GM19193 (cell line): ENCODE data around the gene SHROOM3.

Source experiments
- POLR2A ChIP-seq: IDR thresholded peaks from 4 replicates; pipeline ENCODE4 v1.6.1; 2011; ENCODE audit not compliant: insufficient read depth, insufficient read length; ENCODE audit errors: extremely low read depth

Gene SHROOM3

DNA sequence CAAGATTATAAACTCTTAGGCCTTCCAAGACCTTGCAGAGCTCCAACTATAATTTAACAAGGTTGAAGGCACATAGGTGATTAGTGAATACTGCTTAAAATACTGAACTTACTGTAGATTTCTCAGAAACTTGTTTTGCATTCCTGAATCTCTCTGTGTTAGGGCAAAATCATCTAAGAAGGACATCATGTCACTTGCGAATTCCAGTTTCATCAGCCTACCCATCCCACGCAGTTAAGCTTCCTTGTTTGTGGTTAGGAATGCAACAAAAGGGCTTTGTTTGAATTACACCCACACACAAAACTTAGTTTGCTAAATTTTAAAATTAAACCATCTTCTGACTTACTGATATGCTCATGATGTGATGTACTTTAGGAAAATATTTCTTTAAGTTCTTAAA lies 288.9 kb downstream of the SHROOM3 start:
- TF ChIP-seq POLR2A: no peak

DNA sequence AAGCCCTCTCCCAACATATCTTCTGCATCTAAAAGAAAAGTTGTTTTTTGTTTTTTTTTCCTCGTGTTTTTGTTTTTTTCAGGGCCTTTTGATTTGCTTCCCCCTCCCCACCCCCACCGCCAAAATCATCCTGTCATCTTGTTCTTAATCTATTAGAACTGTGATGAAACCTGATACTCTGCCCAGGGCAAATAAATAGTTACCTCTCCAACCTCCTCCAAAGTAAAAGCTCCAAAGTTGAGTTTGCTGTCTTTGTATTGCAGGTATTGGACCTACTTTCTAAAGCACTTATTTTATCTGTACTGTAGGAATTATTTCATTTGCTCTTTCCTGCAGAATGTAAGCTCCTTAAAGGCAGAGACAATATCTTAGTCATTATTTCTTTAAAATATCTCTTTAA lies 290.0 kb downstream of the SHROOM3 start:
- no peak for TF ChIP-seq POLR2A

DNA sequence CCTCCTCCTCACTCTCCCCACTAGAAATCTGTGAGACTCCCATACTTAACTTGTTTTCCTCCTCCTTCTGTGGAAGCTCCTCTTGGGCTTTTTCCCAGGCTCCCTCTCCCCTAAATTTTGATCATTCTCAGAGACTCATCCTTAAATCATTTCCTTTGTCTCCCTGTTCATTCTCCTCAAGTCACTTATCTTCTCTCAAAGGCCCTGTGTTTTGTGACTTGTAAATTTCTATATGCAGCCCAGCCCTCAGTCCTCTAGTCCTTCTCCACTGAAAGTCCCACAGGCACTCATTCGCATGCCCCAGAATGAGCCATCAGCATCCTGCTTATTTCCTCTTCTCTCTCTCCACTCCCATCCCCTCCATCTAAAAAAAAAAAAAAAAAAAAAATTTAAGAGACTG lies 291.1 kb downstream of the SHROOM3 start:
- no peak for TF ChIP-seq POLR2A

DNA sequence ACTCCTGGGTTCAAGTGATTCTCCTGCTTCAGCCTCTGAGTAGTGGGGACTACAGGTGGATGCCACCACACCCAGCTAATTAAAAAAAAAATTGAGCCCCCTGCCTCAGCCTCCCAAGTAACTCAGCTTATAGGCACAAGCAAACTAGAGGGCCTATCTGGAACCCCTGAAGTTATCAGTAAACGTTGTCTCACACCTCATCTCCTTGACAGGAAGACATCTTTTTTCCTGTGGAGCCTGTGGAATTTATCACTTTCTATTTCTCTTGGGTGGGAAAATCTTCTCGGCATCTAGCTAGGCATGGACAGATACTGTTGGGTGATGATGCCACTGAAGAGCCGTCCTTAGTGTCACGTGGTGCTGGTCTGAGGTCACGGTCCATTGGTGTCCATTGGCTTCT lies 291.6 kb downstream of the SHROOM3 start:
- no peak for TF ChIP-seq POLR2A

DNA sequence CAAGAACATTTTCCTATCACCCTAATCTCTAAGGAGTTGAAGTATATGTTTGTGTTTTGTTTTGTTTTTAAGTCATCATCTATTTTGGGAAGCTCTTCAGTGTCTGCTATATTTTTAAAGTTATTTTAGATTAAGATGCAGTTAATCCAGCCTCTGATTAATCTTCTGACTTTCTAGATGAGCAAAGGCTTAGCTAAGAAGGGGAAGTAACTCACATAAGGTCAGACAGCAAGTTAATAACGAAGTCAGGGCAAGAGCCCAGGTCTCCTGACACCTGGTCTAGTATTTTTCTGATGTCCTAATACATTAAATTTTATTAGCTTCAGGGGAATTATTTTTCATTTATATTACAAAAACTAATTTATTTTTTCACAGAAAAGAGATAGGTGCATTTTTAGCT lies 294.4 kb downstream of the SHROOM3 start:
- TF ChIP-seq POLR2A: no peak

DNA sequence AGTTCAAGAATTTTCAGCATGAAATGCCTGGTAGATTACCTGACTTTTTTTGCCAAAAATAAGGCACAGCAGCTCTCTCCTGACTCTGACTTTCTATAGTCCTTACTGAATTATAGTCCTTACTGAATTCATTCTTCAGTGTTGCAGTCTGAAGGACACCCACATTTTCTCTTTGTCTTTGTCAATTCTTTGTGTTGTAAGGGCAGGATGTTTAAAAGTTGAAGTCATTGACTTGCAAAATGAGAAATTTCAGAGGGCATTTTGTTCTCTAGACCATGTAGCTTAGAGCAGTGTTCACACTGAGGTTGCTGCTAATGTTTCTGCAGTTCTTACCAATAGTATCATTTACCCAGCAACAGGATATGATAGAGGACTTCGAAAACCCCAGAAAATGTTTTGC lies 295.0 kb downstream of the SHROOM3 start:
- TF ChIP-seq POLR2A: no peak

DNA sequence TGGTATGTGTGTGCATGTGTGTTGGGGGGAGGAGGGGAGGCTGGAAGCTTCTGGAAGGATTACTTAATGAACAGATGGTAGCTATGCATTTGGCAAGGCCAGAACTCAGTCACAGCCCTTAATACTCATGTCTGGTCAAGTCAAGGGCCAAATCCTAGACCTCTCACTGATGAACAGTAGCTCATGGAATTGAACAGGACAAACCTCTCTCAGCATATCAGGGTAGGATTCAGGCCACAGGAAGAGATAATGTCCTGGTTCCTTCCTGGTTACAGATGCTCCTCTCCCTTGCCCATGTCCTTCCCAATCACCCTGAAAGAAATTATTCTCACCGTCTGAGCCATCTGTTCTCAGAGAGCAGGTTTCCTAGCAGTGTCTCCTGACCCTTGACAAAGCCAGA lies 297.2 kb downstream of the SHROOM3 start:
- TF ChIP-seq POLR2A: no peak

DNA sequence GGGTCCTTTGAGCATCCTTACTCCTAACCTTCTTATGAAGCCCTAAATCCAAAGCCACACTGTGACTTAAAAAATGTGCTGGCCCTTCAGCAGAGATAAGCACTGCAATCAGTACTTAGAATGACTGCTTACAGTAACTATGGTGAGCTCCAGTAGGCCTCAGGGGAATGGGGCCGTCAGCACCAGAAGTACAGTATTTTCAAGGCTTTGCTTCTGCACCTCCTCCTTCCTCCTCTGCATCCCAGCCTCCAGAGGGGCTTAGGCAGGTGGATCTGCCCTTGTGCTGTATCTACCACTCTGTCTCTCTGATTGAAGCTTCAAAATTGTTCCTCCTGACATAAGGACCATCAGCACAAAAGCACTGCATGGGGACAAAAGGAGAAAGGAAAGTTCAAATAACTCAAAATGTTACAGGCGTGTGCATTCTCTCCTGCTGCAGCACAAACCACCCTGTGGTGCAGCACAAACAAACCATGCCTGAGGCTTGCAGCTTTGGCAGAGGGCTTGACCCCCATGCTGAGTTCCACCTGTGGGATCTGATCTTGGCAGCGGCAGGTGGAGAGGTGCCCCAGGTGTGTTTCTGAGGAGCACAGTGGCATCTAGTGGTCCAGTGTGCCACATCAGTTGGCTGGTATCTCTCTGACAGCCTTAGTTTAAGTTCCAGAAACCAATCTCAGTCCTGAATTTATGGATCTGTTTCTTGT lies 298.2 kb downstream of the SHROOM3 start:
- TF ChIP-seq POLR2A: no peak

DNA sequence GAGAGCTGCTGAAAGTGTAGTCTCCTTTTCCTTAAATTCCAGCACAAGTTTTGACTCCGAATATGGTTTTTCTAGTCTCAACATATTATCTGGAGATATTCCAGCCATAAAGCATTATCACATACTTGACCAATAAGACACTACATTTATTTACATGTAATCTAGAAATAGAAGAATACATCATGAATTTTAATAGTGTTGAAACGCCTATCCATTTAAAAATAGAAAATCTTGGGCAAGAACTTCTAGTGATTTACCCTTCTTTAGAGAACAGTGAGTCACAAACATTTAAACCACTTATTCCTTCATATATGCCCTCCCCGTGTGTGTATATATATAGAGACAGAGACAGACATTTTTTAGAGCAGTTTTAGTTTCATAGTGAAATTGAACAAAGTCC lies 301.4 kb downstream of the SHROOM3 start:
- no peak for TF ChIP-seq POLR2A

DNA sequence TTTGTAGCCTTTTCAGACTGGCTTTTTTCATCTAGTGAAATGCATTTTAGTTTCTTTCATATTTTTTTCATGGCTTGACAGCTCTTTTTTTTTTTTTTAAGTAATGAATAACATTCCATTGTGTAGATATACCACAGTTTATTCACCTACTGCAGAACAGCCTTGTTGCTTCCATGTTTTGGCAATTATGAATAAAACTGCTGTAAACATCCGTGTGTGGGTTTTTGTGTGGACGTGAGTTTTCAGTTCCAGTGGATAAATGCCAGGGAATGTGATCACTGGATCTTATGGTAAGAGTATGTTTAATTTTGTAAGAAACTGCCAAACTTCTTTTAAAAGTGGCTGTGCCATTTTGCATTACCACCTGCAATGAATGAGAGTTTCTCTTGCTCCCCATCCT lies 302.2 kb downstream of the SHROOM3 start:
- no peak for TF ChIP-seq POLR2A

DNA sequence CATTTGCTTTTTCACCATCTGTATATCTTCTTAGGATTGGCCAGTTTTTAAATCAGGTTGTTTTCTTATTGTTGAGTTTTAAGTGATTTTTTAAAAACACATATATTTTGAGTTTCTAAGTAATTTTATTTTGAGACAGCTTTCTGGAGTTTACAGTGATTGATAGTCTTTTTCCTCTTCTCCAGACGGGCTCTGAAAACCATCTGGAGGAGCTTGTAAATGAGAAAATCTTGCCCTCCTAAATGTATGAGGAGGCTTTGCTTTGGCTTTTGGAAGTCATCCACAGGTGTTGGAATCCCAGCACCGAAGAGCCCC lies 302.7 kb downstream of the SHROOM3 start:
- no peak for TF ChIP-seq POLR2A

DNA sequence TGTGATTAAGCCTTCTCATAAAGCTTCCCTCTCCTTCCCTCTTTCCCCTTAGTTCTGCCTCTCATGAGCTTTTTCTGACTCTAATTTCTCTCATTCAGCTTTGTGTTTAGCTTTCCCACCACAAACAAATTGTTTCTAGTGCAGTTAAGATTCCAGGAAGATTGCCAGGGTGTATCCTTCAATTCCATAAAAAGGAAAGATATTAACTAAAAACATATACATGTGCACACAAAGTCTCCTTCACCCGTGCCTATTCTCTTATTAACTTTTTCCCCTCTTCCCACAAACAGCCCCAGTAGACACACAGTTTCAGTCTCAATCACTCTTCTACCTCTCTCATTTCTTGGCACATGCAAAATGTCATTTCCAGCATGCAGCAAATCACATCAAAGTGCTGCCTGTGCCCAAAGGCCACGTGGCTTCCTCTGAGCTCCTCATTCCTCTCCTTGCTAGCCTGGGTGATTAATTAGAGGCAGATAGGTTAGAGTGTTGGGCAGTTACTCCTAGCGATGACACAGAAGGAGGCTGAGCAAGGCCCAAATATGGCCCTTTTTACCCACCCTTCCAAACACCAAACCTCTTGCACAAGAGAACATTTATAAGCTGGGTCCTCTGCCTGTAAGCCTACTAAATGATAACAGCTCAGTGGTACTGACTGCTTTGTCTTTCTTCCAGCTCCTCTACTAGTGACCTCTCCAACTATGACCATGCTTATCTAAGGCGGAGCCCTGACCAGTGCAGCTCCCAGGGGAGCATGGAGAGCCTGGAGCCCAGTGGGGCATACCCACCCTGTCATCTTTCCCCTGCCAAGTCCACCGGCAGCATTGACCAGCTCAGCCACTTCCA lies 303.3 kb downstream of the SHROOM3 start:
- no peak for TF ChIP-seq POLR2A

DNA sequence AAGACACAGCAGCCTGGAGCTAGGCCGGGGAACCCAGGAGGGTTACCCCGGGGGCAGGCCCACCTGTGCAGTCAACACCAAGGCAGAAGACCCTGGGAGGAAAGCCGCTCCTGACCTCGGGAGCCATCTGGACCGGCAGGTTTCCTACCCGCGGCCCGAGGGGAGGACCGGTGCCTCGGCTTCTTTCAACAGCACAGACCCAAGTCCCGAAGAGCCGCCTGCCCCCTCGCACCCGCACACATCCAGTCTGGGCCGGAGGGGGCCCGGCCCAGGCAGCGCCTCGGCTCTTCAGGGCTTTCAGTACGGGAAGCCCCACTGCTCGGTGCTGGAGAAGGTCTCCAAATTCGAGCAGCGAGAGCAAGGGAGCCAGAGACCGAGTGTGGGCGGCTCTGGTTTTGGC lies 305.2 kb downstream of the SHROOM3 start:
- TF ChIP-seq POLR2A: no peak

DNA sequence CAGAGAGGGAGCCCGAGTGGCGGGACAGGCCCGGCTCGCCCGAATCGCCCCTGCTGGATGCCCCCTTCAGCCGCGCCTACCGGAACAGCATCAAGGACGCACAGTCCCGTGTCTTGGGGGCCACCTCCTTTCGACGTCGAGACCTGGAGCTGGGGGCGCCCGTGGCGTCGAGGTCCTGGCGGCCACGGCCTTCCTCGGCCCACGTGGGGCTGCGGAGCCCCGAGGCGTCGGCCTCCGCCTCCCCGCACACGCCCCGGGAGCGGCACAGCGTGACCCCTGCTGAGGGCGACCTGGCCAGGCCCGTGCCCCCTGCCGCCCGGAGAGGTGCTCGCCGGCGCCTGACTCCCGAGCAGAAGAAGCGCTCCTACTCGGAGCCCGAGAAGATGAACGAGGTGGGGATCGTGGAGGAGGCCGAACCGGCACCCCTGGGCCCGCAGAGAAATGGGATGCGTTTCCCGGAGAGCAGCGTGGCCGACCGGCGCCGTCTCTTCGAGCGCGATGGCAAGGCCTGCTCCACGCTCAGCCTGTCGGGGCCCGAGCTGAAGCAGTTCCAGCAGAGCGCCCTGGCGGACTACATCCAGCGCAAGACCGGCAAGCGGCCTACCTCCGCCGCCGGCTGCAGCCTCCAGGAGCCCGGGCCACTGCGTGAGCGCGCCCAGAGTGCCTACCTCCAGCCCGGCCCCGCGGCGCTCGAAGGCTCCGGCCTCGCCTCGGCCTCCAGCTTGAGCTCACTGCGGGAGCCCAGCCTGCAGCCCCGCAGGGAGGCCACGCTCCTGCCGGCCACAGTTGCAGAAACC lies 306.0 kb downstream of the SHROOM3 start:
- TF ChIP-seq POLR2A: no peak

DNA sequence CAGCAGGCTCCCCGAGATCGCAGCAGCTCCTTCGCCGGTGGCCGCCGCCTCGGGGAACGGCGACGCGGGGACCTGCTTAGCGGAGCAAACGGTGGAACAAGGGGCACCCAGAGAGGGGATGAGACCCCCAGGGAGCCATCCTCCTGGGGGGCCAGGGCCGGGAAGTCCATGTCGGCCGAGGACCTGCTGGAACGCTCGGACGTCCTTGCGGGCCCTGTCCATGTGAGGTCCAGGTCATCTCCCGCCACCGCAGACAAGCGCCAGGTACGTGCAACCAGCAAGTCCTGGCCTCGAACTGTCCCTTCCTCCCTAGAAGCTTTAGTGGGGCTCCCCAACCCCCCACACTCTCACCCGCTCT lies 306.6 kb downstream of the SHROOM3 start:
- TF ChIP-seq POLR2A: no peak
